ENCODE data around the gene IST1. TPM values are rescaled to one million over a fixed set of nuclear protein-coding genes. Genes with fewer than 3 reads are reported as not detected.

Gene IST1
- total RNA-seq, 1 experiment from 2014 or later, result 206 TPM

GRCh38 chr16:71854369-71854948 lies 40.9 kb upstream of the IST1 start:
- Histone ChIP-seq H3K27ac (ENCODE audit: low read depth, low read length, poor library complexity, severe bottlenecking) (peak overlapping the region; percentile 22), H3K4me1 (ENCODE audit: insufficient read depth, low read length, poor library complexity, severe bottlenecking) (no peaks in the 10 kb centered on the region), H3K27me3 (replicated peaks; ENCODE audit: insufficient read depth, low read depth, low read length, poor library complexity) (no peaks in the 10 kb centered on the region), H3K9me3 (ENCODE audit: low read depth, low read length, poor library complexity, severe bottlenecking) (no peaks in the 10 kb centered on the region), H3K4me3 (ENCODE audit: low read depth, low read length, poor library complexity, severe bottlenecking) (no peak overlapping the region), H3K36me3 (ENCODE audit: insufficient read depth, low read length, poor library complexity, severe bottlenecking) (peaks cover 25% of the 10 kb centered on the region)
- no TSS peak for BruUV-seq (replicated peaks)
- intact Hi-C loops (cut with micrococcal nuclease; ENCODE audit: unreplicated experiment), result no loop called here
- ChIA-PET CTCF (no interaction called here), POLR2A (ENCODE audit: low non-redundant PET) (no interaction called here)
- no peak for DNase-seq (ENCODE audit: low spot score)
- TF ChIP-seq CTCF (conservative IDR thresholded peaks at IDR 0.05; ENCODE audit: low read depth, low read length) (no peak), EZH2 (IDR thresholded peaks at IDR 0.05; ENCODE audit: borderline replicate concordance, low read depth, low read length, poor library complexity, severe bottlenecking) (no peak)

GRCh38 chr16:71855937-71856662 lies 39.2 kb upstream of the IST1 start:
- BruUV-seq (replicated peaks), result no TSS peak
- DNase-seq (ENCODE audit: low spot score), result no peak
- Histone ChIP-seq H3K27me3 (replicated peaks; ENCODE audit: insufficient read depth, low read depth, low read length, poor library complexity) (no peaks in the 10 kb centered on the region), H3K36me3 (ENCODE audit: insufficient read depth, low read length, poor library complexity, severe bottlenecking) (peaks cover 21% of the 10 kb centered on the region), H3K27ac (ENCODE audit: low read depth, low read length, poor library complexity, severe bottlenecking) (no peak overlapping the region), H3K4me3 (ENCODE audit: low read depth, low read length, poor library complexity, severe bottlenecking) (no peak overlapping the region), H3K9me3 (ENCODE audit: low read depth, low read length, poor library complexity, severe bottlenecking) (no peaks in the 10 kb centered on the region), H3K4me1 (ENCODE audit: insufficient read depth, low read length, poor library complexity, severe bottlenecking) (no peaks in the 10 kb centered on the region)
- intact Hi-C loops (cut with micrococcal nuclease; ENCODE audit: unreplicated experiment), result no loop called here
- TF ChIP-seq CTCF (conservative IDR thresholded peaks at IDR 0.05; ENCODE audit: low read depth, low read length), result no peak
- no peak for TF ChIP-seq EZH2 (IDR thresholded peaks at IDR 0.05; ENCODE audit: borderline replicate concordance, low read depth, low read length, poor library complexity, severe bottlenecking)
- CTCF ChIA-PET, result no interaction called here
- POLR2A ChIA-PET (ENCODE audit: low non-redundant PET), result no interaction called here

- H3K4me1 ChIP-seq (ENCODE audit: insufficient read depth, low read length, poor library complexity, severe bottlenecking), result no peaks in the 10 kb centered on the region
- H3K27ac ChIP-seq (ENCODE audit: low read depth, low read length, poor library complexity, severe bottlenecking), result no peak overlapping the region
- H3K4me3 ChIP-seq (ENCODE audit: low read depth, low read length, poor library complexity, severe bottlenecking), result no peak overlapping the region
- DNase-seq (ENCODE audit: low spot score), result no peak
- intact Hi-C loops (cut with micrococcal nuclease; ENCODE audit: unreplicated experiment), result no loop called here
- ChIA-PET POLR2A (ENCODE audit: low non-redundant PET) (no interaction called here), CTCF (no interaction called here)
- H3K9me3 ChIP-seq (ENCODE audit: low read depth, low read length, poor library complexity, severe bottlenecking), result no peaks in the 10 kb centered on the region
- no peak for TF ChIP-seq EZH2 (IDR thresholded peaks at IDR 0.05; ENCODE audit: borderline replicate concordance, low read depth, low read length, poor library complexity, severe bottlenecking)
- no peak for TF ChIP-seq CTCF (conservative IDR thresholded peaks at IDR 0.05; ENCODE audit: low read depth, low read length)
- no peaks in the 10 kb centered on the region for H3K27me3 ChIP-seq (replicated peaks; ENCODE audit: insufficient read depth, low read depth, low read length, poor library complexity)
- no TSS peak for BruUV-seq (replicated peaks)
- H3K36me3 ChIP-seq (ENCODE audit: insufficient read depth, low read length, poor library complexity, severe bottlenecking), result peaks cover 28% of the 10 kb centered on the region
Observed at GRCh38 chr16:71859762-71860521, 35.4 kb upstream of the IST1 start.

All from A673 (cell line).